ENCODE results near the gene SMPD3. TPM values are rescaled to one million over a fixed set of nuclear protein-coding genes. Genes with fewer than 3 reads are reported as not detected.

Gene SMPD3
- total RNA-seq, 1 experiment from 2014 or later, result 0.89 TPM

DNA sequence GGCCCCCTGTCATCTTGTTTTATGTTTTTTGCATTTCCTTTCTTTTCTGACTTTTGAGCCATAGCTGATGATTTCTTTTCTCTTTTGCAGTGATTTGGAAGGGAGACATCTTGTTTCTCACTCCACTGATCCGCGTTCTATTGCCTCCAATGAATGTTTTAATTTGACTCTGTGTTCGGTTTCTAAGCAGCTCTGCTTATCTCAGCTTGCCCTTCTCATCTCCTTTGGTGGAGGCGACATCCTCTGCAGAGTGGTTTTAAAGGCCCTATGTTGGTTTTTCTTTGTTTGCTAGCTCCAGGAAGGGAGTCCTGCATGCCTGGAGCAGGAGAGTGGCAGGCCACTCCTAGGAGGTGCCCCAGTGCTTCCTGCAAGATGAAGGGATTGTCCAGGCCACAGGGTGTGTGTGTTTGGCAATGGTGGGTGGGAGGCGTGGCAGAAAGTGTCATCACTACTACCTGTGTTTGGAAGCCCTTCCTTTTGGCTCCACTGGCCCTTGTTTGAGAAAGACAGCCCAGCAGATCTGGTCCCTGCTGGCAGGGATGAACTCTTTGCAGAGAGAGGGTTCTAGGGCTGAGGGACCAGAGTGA is 13.6 kb downstream of the SMPD3 start:
- CTCF ChIA-PET, result interaction anchor here (1.5 kb wide), 1 partner anchor 9 kb away, joined by 8 read pairs; no protein-coding TSS in a partner anchor
- BruUV-seq (replicated peaks), result no TSS peak
- Histone ChIP-seq H3K9me2 (ENCODE audit: insufficient read depth) (no peaks in the 10 kb centered on the region), H3K9ac (ENCODE audit: low read length) (no peak overlapping the region), H3K27me3 (ENCODE audit: insufficient read depth, low read length) (peaks cover 18% of the 10 kb centered on the region), H2AFZ (ENCODE audit: low read depth, low read length, poor library complexity, severe bottlenecking) (no peak overlapping the region), H4K20me1 (ENCODE audit: insufficient read depth) (no peaks in the 10 kb centered on the region), H3K36me3 (ENCODE audit: control insufficient read depth in 1 of 2, insufficient read depth in 2 of 2, low read length in 2 of 2) (no peaks in the 10 kb centered on the region), H3K4me3 (replicated peaks in 1 of 2; ENCODE audit: low read depth in 1 of 2, low read length in 2 of 2) (no peak overlapping the region), H3K4me1 (ENCODE audit: control insufficient read depth in 1 of 2, insufficient read depth in 2 of 2, low read length in 2 of 2) (no peaks in the 10 kb centered on the region), H3K9me3 (ENCODE audit: control insufficient read depth in 1 of 2, insufficient read depth in 1 of 2, low read depth in 1 of 2, low read length in 2 of 2) (peaks cover 6% of the 10 kb centered on the region in 2 experiments; a peak in 2 of 4 replicates), H3K27ac (ENCODE audit: low read depth, low read length) (no peak overlapping the region), H3K4me2 (ENCODE audit: low read length) (no peak overlapping the region), H3K79me2 (ENCODE audit: insufficient read depth, low read length) (no peaks in the 10 kb centered on the region)
- DNase-seq (ENCODE audit: low read depth, low spot score) (no peak), ATAC-seq (no peak)
- TF ChIP-seq, protein P1, sequence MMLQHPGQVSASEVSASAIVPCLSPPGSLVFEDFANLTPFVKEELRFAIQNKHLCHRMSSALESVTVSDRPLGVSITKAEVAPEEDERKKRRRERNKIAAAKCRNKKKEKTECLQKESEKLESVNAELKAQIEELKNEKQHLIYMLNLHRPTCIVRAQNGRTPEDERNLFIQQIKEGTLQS (IDR thresholded peaks at IDR 0.05), result no peak
- no peak for TF ChIP-seq SIN3A (IDR thresholded peaks at IDR 0.05; ENCODE audit: low read depth)
- no peak for TF ChIP-seq ELF1 (IDR thresholded peaks at IDR 0.05; ENCODE audit: borderline replicate concordance, low read depth)
- TF ChIP-seq ZFX (IDR thresholded peaks at IDR 0.05), result no peak
- TF ChIP-seq CEBPB (IDR thresholded peaks at IDR 0.05; ENCODE audit: low read depth), result no peak
- TF ChIP-seq EGR1 (IDR thresholded peaks at IDR 0.05; ENCODE audit: low read depth), result no peak
- no peak for TF ChIP-seq EZH2phosphoT487 (IDR thresholded peaks at IDR 0.05; ENCODE audit: borderline replicate concordance)
- TF ChIP-seq FOSL1 (IDR thresholded peaks at IDR 0.05; ENCODE audit: low read depth), result no peak
- TF ChIP-seq SP1 (IDR thresholded peaks at IDR 0.05; ENCODE audit: low read depth), result no peak
- TF ChIP-seq POLR2A (IDR thresholded peaks at IDR 0.05; ENCODE audit: borderline replicate concordance, extremely low read depth, insufficient read depth, insufficient read length), result no peak
- TF ChIP-seq, protein P2, sequence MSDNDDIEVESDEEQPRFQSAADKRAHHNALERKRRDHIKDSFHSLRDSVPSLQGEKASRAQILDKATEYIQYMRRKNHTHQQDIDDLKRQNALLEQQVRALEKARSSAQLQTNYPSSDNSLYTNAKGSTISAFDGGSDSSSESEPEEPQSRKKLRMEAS (IDR thresholded peaks at IDR 0.05), result no peak
- TF ChIP-seq POLR2AphosphoS5 (IDR thresholded peaks at IDR 0.05; ENCODE audit: low read depth, low read length), result no peak
- no peak for TF ChIP-seq EZH2 (IDR thresholded peaks at IDR 0.05)
- TF ChIP-seq, protein P3, sequence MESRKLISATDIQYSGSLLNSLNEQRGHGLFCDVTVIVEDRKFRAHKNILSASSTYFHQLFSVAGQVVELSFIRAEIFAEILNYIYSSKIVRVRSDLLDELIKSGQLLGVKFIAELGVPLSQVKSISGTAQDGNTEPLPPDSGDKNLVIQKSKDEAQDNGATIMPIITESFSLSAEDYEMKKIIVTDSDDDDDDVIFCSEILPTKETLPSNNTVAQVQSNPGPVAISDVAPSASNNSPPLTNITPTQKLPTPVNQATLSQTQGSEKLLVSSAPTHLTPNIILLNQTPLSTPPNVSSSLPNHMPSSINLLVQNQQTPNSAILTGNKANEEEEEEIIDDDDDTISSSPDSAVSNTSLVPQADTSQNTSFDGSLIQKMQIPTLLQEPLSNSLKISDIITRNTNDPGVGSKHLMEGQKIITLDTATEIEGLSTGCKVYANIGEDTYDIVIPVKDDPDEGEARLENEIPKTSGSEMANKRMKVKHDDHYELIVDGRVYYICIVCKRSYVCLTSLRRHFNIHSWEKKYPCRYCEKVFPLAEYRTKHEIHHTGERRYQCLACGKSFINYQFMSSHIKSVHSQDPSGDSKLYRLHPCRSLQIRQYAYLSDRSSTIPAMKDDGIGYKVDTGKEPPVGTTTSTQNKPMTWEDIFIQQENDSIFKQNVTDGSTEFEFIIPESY (IDR thresholded peaks at IDR 0.05; ENCODE audit: extremely low read depth, insufficient replicate concordance, low read length), result no peak
- no peak for TF ChIP-seq RAD21 (IDR thresholded peaks at IDR 0.05; ENCODE audit: low read depth)
- TF ChIP-seq ZNF274 (IDR thresholded peaks at IDR 0.05; ENCODE audit: low read depth, low read length), result no peak
- no peak for TF ChIP-seq YY1 (IDR thresholded peaks at IDR 0.05; ENCODE audit: extremely low read depth, insufficient replicate concordance, low read depth, low read length)
- TF ChIP-seq, protein P4, sequence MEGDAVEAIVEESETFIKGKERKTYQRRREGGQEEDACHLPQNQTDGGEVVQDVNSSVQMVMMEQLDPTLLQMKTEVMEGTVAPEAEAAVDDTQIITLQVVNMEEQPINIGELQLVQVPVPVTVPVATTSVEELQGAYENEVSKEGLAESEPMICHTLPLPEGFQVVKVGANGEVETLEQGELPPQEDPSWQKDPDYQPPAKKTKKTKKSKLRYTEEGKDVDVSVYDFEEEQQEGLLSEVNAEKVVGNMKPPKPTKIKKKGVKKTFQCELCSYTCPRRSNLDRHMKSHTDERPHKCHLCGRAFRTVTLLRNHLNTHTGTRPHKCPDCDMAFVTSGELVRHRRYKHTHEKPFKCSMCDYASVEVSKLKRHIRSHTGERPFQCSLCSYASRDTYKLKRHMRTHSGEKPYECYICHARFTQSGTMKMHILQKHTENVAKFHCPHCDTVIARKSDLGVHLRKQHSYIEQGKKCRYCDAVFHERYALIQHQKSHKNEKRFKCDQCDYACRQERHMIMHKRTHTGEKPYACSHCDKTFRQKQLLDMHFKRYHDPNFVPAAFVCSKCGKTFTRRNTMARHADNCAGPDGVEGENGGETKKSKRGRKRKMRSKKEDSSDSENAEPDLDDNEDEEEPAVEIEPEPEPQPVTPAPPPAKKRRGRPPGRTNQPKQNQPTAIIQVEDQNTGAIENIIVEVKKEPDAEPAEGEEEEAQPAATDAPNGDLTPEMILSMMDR (IDR thresholded peaks at IDR 0.05 in 2 of 3, conservative IDR thresholded peaks at IDR 0.05 in 1 of 3; ENCODE audit: borderline replicate concordance in 1 of 3, insufficient read depth in 1 of 3, low read depth in 2 of 3, low read length in 2 of 3), result no peak
- TF ChIP-seq TCF7L2 (IDR thresholded peaks at IDR 0.05; ENCODE audit: borderline replicate concordance, extremely low read depth, insufficient read depth, insufficient read length), result no peak
- no peak for TF ChIP-seq CBX3 (IDR thresholded peaks at IDR 0.05; ENCODE audit: low read depth)
- intact Hi-C loops (cut with micrococcal nuclease), result no loop called here
- POLR2A ChIA-PET, result no interaction called here
- RAD21 ChIA-PET (ENCODE audit: low non-redundant PET in 1 of 2, low total read pairs in 2 of 2, uncharacterized antibody in 2 of 2, unreplicated experiment in 2 of 2), result no interaction called here

Measured in HCT116 (cell line).